ENCODE measurements around the gene CTU1.

Gene CTU1

DNA sequence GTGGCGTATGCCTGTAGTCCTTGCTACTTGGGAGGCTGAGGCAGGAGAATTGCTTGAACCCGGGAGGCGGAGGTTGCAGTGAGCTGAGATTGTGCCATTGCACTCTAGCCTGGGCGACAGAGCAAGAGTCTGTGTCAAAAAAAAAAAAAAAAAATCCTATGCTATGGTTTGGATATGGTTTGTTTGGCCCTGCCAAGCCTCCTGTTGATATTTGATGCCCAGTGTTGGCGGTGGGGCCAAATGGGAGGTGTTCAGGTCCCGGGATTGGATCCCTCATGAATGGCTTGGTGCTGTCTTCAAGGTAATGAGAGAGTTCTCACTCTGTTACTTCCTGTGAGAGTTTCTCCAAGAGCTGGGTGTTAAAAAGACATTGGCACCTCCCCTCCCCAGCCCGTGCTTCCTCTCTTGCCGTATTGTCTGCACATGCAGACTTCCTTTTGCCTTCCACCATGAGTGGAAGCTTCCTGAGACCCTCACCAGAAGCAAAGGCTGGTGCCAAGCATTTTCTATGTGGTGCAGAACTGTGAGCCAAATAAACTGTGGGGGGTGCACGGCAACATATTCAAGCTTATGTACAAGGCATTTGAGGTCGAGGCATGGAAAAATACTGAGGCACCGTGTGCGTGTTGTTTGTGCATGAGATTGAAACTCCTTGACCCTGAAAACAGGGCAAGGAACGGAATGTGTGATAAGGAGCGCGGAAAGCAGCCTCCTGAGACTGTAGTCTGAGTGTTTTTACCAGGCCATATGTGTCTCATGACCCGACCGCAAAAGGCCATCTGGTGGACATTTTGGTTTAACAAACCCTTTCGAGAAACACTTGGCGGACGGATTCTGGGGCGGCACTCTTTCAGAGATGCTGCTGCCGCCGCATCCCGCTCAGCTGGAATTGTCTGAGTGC, 23.8 kb upstream of the CTU1 start:
- DNase-seq, result no peak

- no peak for DNase-seq
These were observed 21.5 kb upstream of the CTU1 start for GRCh38 chr19:51129716-51130115.

DNA sequence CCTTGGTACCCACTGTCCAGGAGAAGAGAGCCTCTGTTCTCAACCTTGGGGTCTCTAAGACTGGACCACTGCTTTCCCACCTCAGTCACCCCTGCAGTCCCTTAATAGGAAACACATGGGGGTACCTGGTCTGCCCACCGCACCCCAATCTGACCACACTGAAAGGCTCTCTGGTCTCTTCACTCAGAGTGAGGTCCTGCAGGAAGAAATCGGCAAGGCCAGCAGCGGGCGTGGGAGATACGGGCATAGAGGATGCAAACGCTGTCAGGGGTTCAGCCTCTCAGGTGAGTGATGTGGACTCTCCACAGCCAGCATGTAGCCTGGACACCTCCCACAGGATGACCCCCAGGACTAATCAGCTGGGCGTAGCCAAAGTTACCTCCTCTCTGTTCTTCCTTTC, 20.0 kb upstream of the CTU1 start:
- DNase-seq, result no peak

GRCh38 chr19:51127755-51128154, 19.5 kb upstream of the CTU1 start:
- peak; percentile 13 for DNase-seq

DNA sequence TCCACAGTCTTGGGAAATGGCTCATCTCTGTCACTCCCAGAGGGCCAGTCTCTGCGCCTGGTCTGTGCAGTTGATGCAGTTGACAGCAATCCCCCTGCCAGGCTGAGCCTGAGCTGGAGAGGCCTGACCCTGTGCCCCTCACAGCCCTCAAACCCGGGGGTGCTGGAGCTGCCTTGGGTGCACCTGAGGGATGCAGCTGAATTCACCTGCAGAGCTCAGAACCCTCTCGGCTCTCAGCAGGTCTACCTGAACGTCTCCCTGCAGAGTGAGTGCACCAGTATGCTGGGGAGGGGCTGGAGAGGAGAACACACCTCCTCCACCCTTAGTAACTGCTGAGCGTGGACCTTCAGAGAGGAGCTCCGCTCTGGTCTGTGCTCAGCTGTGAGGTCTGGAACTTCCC, 18.8 kb upstream of the CTU1 start:
- no peak for DNase-seq

DNA sequence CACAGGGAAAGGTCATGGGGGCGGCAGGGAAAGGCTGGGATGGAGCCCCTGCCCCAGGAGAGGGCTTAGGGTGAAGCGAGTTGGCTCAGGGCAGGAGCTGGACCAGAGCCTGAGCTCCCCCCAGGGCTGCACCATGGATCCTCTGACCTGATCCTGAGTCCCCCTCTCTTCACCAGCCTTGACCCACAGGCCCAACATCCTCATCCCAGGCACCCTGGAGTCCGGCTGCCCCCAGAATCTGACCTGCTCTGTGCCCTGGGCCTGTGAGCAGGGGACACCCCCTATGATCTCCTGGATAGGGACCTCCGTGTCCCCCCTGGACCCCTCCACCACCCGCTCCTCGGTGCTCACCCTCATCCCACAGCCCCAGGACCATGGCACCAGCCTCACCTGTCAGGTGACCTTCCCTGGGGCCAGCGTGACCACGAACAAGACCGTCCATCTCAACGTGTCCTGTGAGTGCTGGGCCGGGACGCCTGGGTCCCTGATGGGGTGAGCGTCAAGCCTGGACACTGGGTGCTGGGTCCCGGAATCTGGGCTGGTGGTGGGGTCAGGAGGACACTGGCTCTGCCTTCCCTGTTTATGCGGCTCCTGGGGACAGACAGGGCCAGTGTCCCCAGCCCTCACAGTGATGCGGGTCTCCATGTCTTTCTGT, 17.3 kb upstream of the CTU1 start:
- DNase-seq, result no peak

DNA sequence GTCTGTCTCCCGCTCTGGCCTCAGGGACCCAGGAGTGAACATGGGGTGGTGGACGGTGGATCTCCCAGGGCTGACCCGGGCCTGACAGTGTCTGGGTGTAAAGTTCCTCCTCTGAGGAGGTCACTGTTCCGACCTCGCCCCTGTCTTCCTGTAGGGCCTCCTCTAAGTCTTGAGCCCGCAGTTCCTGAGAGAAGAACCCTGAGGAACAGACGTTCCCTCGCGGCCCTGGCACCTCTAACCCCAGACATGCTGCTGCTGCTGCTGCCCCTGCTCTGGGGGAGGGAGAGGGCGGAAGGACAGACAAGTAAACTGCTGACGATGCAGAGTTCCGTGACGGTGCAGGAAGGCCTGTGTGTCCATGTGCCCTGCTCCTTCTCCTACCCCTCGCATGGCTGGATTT, 16.5 kb upstream of the CTU1 start, which contains the start of gene SIGLEC9:
SIGLEC9 (plus strand) TSS at position 178 of the 400 bp plus-strand sequence; CDS start at position 247, 69 bp downstream.
- DNase-seq, result no peak

DNA sequence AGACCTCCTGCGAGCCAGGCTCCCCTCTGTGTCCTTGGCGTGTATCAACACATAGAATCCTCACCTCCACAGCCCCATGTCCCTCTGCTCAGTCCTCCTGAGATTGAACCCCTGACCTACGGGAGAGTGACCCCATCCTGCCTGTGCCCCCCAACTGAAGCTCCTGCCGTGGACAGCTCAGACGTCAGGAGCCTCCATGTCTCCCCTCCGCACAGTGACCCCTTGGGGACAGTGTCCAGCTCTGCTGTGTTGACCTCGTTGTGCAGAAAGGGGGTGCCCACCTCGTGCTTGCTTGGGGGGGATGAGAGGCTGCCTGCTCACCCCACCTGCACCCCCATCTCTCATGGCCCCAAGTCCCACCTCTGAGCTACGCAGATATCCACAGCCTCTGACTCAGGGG, 16.0 kb upstream of the CTU1 start:
- DNase-seq, result no peak

GRCh38 chr19:51123802-51124201, 15.6 kb upstream of the CTU1 start:
- DNase-seq, result no peak

DNA sequence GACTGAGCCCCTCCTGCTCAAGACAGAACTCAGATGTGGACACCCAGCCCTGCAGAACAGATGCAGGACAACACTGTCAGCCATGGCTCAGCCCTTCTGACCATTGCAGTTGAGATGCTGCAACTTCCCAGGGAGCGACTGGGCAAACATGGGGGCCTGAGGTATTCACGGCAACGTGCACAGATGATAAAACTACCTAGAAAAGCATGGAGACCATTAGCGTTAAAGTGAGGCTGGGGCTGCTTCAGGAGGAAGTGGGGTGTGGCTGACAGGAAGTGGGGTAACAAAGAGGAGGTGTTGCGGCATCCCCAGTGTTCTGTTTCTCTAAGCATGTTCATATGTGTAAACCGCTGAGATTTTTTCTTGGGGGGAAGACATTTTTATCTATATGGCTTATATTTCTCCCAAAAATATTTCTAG, 15.2 kb upstream of the CTU1 start:
- DNase-seq, result no peak

- DNase-seq, result no peak
These were observed 14.1 kb upstream of the CTU1 start for GRCh38 chr19:51122112-51122981.

DNA sequence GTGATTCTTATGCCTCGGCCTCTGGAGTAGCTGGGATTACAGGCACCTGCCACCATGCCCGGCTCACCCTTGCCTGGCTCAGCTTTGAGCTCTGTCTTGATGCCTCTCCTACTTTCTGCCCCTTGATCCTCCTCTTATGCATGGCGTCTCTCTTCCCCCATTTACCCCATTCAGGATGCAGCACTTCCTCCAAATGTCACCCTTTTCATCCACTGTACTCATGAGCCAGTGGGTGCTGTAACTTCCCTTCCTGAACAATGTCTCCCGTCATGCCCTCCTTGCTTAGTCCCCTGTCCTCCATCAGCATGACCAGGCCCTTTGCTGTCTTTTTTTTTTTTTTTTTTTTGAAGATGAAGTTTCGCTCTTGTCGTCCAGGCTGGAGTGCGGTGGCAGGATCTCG, 13.0 kb upstream of the CTU1 start:
- no peak for DNase-seq

- no peak for DNase-seq
These were observed 12.0 kb upstream of the CTU1 start for GRCh38 chr19:51120160-51120559.

GRCh38 chr19:51119611-51120010, 11.4 kb upstream of the CTU1 start:
- DNase-seq, result no peak

DNA sequence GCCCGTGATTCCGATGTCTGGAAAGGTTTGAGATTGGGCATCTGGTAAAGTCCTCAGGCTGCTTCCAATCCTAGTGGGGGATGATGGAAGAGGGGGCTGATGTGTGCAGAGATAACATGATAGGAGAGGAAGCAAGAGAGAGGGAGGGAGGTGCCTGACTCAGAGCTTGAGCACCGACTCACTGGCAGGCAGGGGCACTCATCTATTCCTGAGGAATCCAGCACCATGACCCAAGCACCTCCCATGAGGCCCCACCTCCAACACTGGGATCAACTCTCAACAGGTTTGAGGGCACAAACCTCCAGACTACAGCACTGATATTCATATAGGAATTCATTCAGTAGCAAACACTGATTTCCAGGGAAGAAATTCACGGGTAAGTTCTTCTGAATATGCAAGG, 10.9 kb upstream of the CTU1 start:
- no peak for DNase-seq

GRCh38 chr19:51116736-51117286, 8.6 kb upstream of the CTU1 start:
- no peak for DNase-seq

DNA sequence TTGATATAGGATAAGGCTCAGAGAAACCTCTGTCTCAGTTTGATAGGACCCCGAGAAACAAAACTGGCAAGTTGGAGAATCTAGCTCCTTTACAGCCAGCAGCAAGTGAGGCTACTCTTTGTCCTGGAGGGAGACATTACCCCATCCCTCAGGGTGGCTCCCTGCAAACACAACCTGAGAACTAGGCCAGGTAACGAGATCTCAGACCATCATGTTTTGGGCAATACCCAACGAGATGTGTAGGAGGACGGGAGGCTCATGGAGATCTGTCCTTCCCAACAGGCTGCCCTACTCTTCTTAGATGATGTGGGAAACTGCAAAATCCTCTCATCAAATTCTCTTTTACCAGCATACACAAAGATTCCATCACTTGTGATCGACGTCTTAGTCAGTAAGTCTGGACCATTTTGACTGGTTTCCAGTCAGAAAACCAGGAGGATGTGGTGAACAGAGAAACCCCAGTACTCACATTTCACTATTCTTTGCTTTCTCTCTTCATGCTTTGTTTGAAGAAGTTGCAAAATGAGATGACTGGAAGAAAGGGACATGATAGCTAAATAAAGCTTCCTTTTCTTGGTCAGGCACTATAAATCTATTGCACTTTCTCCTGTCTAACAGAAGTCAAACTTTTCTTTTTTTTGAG, 6.0 kb upstream of the CTU1 start:
- DNase-seq, result no peak

GRCh38 chr19:51111606-51112005, 3.4 kb upstream of the CTU1 start:
- DNase-seq, result peak; percentile 22

DNA sequence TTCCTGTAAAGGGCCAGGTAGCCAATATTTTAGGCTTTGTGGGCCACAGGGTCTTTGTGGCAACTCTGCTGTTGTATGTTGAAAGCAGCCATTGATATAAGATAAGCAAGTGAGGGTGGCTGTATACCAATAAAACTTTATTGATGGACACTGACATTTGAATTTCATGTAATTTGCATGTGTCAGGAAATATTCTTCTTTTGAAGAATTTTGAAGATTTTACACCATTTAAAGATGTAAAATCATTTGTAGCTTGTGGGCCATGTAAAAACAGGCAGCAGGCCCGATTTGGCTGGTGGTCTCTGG, 2.4 kb upstream of the CTU1 start:
- no peak for DNase-seq

- peak; percentile 91 for DNase-seq
These were observed 567 bp upstream of the CTU1 start for GRCh38 chr19:51108805-51109146.

DNA sequence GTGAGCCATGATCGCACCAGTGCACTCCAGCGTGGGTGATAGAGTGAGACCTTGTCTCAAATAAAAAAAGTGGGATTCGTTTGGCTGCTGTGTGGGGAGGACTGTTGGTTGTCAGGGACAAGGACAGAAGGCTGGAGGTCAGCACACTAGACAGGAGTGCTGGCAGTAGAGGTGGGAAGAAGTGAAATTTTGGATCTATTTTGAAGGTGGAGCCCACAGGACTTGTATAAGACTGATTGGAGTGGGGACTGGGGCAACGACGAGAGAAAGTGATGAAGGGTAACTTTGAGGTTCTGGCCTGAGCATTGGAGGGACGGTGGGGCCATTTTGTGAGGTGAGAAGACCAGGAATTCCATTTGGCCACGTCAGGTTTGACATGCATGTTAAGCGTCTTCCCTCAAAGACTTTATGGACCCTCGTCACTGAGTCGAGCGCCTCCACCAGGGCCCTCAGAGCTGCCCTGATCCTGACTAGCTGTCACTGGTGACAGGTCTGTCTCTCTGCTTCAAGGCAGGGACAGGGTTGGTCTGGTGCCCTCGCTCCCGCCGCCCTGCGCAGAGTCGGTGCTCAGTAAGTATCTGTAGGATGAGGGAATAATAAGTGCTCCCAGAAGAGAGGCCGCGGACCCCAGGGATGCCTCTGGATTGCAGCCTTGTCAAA, 673 bp downstream of the CTU1 start:
- no peak for DNase-seq

GRCh38 chr19:51103926-51104341, 4.3 kb downstream of the CTU1 start:
- DNase-seq, result no peak
